ENCODE results near the gene ERC1.

GRCh38 chr12:1493781-1494565, 502.9 kb downstream of the ERC1 start:
- no peak for TF ChIP-seq POLR2A (IDR thresholded peaks at IDR 0.05; ENCODE audit: low read length)
- no peak for TF ChIP-seq GATA1 (IDR thresholded peaks at IDR 0.05; ENCODE audit: low read depth, low read length)
